Keratinocyte (primary cell): ENCODE measurements around the gene CMTR2. TPM values are rescaled to one million over a fixed set of nuclear protein-coding genes. Genes with fewer than 3 reads are reported as not detected.

Source experiments
- DNase-seq: peaks from one replicate; pipeline ENCODE4 v3.0.0-alpha.2; 2011; ENCODE audit warnings: low read depth, missing footprints, low spot score
- FAIRE-seq: peaks from 2 replicates; lab custom pipeline; 2011; peaks lifted over from hg19 to GRCh38; lab: Jason Lieb, UNC
- H2AFZ ChIP-seq: 2 replicates; pipeline ENCODE4 v1.6.0; 2012; ENCODE audit warnings: low read length, control low read depth, inconsistent platforms; ENCODE audit not compliant: control insufficient read depth
- H3K27ac ChIP-seq: 2 replicates; pipeline ENCODE4 v1.5.1; 2011; ENCODE audit warnings: low read length; ENCODE audit not compliant: control insufficient read depth, insufficient read depth
- H3K27me3 ChIP-seq: 3 replicates; pipeline ENCODE4 v1.6.0; 2011; ENCODE audit warnings: low read length; ENCODE audit not compliant: control insufficient read depth, insufficient read depth; ENCODE audit errors: extremely low read depth
- H3K36me3 ChIP-seq, 2 experiments: 2 replicates in 1 of 2; 3 replicates in 1 of 2; pipeline ENCODE4 v1.5.1; 2011; ENCODE audit warnings: low read length in 2 of 2, mild to moderate bottlenecking in 1 of 2; ENCODE audit not compliant: control insufficient read depth in 2 of 2, insufficient read depth in 2 of 2; ENCODE audit errors: extremely low read depth in 1 of 2
- H3K4me1 ChIP-seq: 3 replicates; pipeline ENCODE4 v1.5.1; 2011; ENCODE audit warnings: low read length; ENCODE audit not compliant: control insufficient read depth, insufficient read depth; ENCODE audit errors: extremely low read depth
- H3K4me2 ChIP-seq: 3 replicates; pipeline ENCODE4 v1.6.0; 2011; ENCODE audit warnings: low read depth, low read length; ENCODE audit not compliant: control insufficient read depth, insufficient read depth; ENCODE audit errors: extremely low read depth
- H3K4me3 ChIP-seq, 3 experiments: fragments of 200-600 bp in 1 of 3; sonication (generic) in 1 of 3; 2 replicates in 2 of 3; 3 replicates in 1 of 3; pipeline ENCODE4 v1.5.1; 2011 to 2016; ENCODE audit warnings: low read length in 3 of 3, mild to moderate bottlenecking in 3 of 3, control low read depth in 2 of 3, inconsistent platforms in 1 of 3, low read depth in 1 of 3, mixed read lengths in 1 of 3, mixed run types in 1 of 3, moderate library complexity in 1 of 3; ENCODE audit not compliant: control insufficient read depth in 2 of 3, insufficient read depth in 2 of 3; ENCODE audit errors: extremely low read depth in 1 of 3
- H3K79me2 ChIP-seq: 2 replicates; pipeline ENCODE4 v1.6.0; 2012; ENCODE audit warnings: low read length; ENCODE audit not compliant: control insufficient read depth, insufficient read depth
- H3K9ac ChIP-seq: 3 replicates; pipeline ENCODE4 v1.6.0; 2011; ENCODE audit warnings: low read length; ENCODE audit not compliant: control insufficient read depth, insufficient read depth; ENCODE audit errors: extremely low read depth
- H3K9me1 ChIP-seq: 3 replicates; pipeline ENCODE4 v1.6.0; 2011; ENCODE audit warnings: low read length; ENCODE audit not compliant: control insufficient read depth, insufficient read depth; ENCODE audit errors: extremely low read depth
- H3K9me3 ChIP-seq: 2 replicates; pipeline ENCODE4 v1.5.1; 2012; ENCODE audit warnings: low read depth, low read length; ENCODE audit not compliant: control insufficient read depth
- H4K20me1 ChIP-seq: 3 replicates; pipeline ENCODE4 v1.6.0; 2011; ENCODE audit warnings: low read length; ENCODE audit not compliant: control insufficient read depth, insufficient read depth; ENCODE audit errors: extremely low read depth
- EZH2 ChIP-seq: IDR thresholded peaks from one replicate; pipeline ENCODE4 v1.6.1; 2012; ENCODE audit warnings: inconsistent platforms, mild to moderate bottlenecking, low read length, moderate library complexity
- dilution Hi-C: fragments of 300-500 bp; cut with MboI; formaldehyde crosslinking; loops from one replicate; pipeline ENCODE4 v1.7.0; 2020; ENCODE audit warnings: low sequenced_read_pairs; ENCODE audit not compliant: extremely low pct_ligation_motif_present
- polyA plus RNA-seq, 5 experiments: library from polyadenylated mRNA; depleted of rRNA in 3 of 5; stranded (reverse) in 3 of 5; stranded (forward) in 1 of 5; unstranded in 1 of 5; fragments of >200 nt; gene quantifications; 1 replicate in 1 of 5; 2 replicates in 3 of 5; 3 replicates in 1 of 5; pipeline versions ENCODE4 v1.2.1 to v1.2.3, GENCODE V29; 2011 to 2012; ENCODE audit warnings: missing spikeins in 2 of 5, low read depth in 1 of 5, low replicate concordance in 1 of 5
- TF ChIP-seq, protein P1 (sequence below), 3 experiments: IDR thresholded peaks in 1 of 3; conservative IDR thresholded peaks in 1 of 3; optimal IDR thresholded peaks in 1 of 3; 2 replicates in 2 of 3; 3 replicates in 1 of 3; pipeline versions ENCODE3 to v1.5.1; 2011; ENCODE audit warnings: low read length in 3 of 3, mild to moderate bottlenecking in 3 of 3, moderate library complexity in 2 of 3, control low read depth in 1 of 3, inconsistent platforms in 1 of 3; ENCODE audit not compliant: insufficient read depth in 2 of 3; ENCODE audit errors: extremely low read depth in 1 of 3

The CMTR2 gene
- polyA plus RNA-seq, 1 donor (not counting 4 experiments of a cell fraction or from before 2014, with no cell fraction given) = 37.9 TPM

DNA sequence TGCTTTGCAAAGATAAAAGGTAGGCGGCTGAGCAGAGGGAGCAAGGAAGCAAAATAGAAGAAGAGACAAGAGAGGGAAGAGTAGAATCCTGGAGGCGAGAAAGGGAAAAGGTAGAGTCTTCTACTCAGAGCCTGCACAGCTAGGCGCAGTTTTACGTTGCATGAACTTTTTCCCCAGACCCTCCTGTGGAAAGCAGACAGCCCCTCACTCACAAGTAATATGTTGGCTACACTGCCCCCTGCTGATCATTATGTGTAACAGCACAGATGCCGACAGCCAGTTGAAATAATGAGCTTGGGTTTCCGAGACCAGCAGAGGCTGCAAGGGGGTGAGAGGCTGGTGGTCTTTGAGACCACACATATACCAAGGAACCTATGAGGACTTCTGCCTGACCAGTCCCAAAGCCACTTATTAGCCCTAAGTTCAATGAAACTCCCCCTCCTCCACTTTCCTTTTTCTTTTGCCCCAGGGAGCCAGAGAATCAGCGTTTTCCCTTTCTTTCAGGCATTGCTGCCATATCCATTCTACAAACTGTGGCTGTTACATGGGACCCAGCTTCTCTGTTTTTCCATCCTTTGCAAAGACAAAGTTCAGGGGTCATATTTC is 22.5 kb upstream of the CMTR2 start:
- Histone ChIP-seq H3K27me3 (peaks cover 7% of the 10 kb centered on the region), H3K36me3 (no peaks in the 10 kb centered on the region), H4K20me1 (no peaks in the 10 kb centered on the region), H3K9ac (no peak overlapping the region), H3K4me1 (no peaks in the 10 kb centered on the region), H3K79me2 (no peaks in the 10 kb centered on the region), H3K4me3 (no peak overlapping the region), H3K9me1 (no peaks in the 10 kb centered on the region), H2AFZ (no peak overlapping the region), H3K9me3 (no peaks in the 10 kb centered on the region), H3K27ac (no peak overlapping the region), H3K4me2 (no peak overlapping the region)
- dilution Hi-C loops = no loop called here
- no peak for DNase-seq
- peak; percentile 23 for FAIRE-seq
- TF ChIP-seq, protein P1, sequence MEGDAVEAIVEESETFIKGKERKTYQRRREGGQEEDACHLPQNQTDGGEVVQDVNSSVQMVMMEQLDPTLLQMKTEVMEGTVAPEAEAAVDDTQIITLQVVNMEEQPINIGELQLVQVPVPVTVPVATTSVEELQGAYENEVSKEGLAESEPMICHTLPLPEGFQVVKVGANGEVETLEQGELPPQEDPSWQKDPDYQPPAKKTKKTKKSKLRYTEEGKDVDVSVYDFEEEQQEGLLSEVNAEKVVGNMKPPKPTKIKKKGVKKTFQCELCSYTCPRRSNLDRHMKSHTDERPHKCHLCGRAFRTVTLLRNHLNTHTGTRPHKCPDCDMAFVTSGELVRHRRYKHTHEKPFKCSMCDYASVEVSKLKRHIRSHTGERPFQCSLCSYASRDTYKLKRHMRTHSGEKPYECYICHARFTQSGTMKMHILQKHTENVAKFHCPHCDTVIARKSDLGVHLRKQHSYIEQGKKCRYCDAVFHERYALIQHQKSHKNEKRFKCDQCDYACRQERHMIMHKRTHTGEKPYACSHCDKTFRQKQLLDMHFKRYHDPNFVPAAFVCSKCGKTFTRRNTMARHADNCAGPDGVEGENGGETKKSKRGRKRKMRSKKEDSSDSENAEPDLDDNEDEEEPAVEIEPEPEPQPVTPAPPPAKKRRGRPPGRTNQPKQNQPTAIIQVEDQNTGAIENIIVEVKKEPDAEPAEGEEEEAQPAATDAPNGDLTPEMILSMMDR (optimal IDR thresholded peaks at IDR 0.05 in 1 of 3, IDR thresholded peaks at IDR 0.05 in 1 of 3, conservative IDR thresholded peaks at IDR 0.05 in 1 of 3; ENCODE audit: extremely low read depth in 1 of 3, insufficient read depth in 2 of 3, low read length in 3 of 3) = peak; percentile 70 to 85 (median 81)
- TF ChIP-seq EZH2 = no peak

DNA sequence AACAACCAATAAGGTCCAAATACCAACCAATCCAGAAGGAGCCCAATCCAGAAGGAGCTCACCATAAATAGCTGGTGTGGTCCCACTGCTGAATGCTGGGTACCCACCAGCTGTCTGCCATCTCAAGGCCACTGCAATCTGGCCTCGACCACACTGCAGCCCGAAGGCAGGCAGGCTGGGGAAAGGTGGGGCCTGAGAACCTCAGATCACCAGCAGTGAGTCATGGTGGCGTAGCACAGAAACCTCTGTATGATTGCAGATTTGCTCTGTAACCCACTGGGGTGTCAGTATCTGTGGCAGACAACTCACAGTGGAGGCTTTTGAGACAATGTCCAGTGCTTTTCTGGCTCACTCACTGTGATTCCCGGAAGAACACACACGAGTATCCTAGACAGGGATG is 14.7 kb upstream of the CMTR2 start:
- Histone ChIP-seq H3K4me1 (no peaks in the 10 kb centered on the region), H3K79me2 (no peaks in the 10 kb centered on the region), H3K4me3 (no peak overlapping the region), H4K20me1 (no peaks in the 10 kb centered on the region), H3K9me1 (no peaks in the 10 kb centered on the region), H2AFZ (no peak overlapping the region), H3K27me3 (peaks cover 7% of the 10 kb centered on the region), H3K36me3 (no peaks in the 10 kb centered on the region), H3K9ac (no peak overlapping the region), H3K4me2 (no peak overlapping the region), H3K9me3 (no peaks in the 10 kb centered on the region), H3K27ac (no peak overlapping the region)
- no peak for TF ChIP-seq EZH2
- TF ChIP-seq, protein P1 (optimal IDR thresholded peaks at IDR 0.05 in 1 of 3, IDR thresholded peaks at IDR 0.05 in 1 of 3, conservative IDR thresholded peaks at IDR 0.05 in 1 of 3; ENCODE audit: extremely low read depth in 1 of 3, insufficient read depth in 2 of 3, low read length in 3 of 3) = no peak
- DNase-seq = no peak
- no peak for FAIRE-seq
- dilution Hi-C loops = no loop called here
